IMR-90 (cell line): Measurements from ENCODE around the gene NTM.

Experiments
- CHD1 ChIP-seq: IDR thresholded peaks from 2 replicates; pipeline ENCODE4 v1.6.1; 2012; ENCODE audit warnings: low read depth, low read length, improper control_type of control experiment
- CTCF ChIP-seq: conservative IDR thresholded peaks from 2 replicates; pipeline ENCODE4 v1.5.1; 2012; ENCODE audit warnings: mild to moderate bottlenecking, low read depth, low read length, improper control_type of control experiment
- POLR2A ChIP-seq: IDR thresholded peaks from 2 replicates; pipeline ENCODE4 v1.6.1; 2012; ENCODE audit warnings: mild to moderate bottlenecking, low read depth, low read length
- USF2 ChIP-seq: fragments of 150-350 bp; IDR thresholded peaks from 2 replicates; pipeline ENCODE4 v1.6.1; 2017; ENCODE audit warnings: mild to moderate bottlenecking, antibody characterized with exemption, low read length, low read depth

- TF ChIP-seq POLR2A (no peak), CTCF (no peak), USF2 (no peak), CHD1 (no peak)
Measured at GRCh38 chr11:131942878-131943277, 572.5 kb downstream of the NTM start.
